HG03175 (cell line): ENCODE results near the gene GAB2.

Experiments used
- ATAC-seq: cut with Tn5 transposase; IDR thresholded peaks from one replicate; pipeline ENCODE4 v1.9.1; 2021; ENCODE audit warnings: mild to moderate bottlenecking, moderate library complexity; ENCODE audit not compliant: unreplicated experiment

GAB2 gene

DNA sequence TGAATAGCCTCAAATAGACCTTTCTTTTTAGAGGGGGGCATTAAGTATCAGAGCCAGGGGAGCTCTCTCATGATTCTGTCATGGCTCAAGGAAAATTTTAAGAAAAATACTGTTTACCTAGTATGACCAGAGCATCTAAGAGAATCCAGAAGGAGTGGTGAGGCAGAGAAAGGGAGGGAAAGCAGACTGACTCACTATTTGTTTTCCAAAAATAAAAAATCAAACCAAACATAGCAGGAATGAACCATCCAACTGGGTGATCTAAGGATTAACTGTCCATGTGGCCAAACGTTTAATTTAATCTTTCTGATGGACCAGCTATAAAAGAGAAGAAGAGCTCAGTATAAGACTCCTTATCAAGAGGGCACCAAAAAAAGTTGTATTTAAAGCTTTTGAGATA is 70.8 kb downstream of the GAB2 start:
- ATAC-seq = no peak

DNA sequence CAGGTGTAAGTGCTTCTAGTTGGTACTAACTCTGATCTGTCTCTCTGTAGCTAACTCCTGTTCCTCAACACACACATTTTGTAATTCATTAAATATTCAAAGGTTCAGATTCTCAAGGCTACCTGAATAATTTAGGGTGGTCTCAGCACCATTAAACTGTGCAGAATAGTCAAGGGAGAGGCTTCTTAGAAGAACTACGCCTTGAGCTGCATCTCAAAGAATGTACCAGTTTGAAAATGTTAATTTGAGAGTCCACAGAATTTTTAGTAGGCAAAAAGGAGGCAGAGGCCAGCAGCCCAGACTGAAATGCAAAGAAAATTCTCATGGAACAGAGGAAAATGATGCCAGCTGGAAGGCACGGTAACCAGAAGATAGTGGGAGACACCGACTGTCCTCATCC is 72.2 kb downstream of the GAB2 start:
- no peak for ATAC-seq

DNA sequence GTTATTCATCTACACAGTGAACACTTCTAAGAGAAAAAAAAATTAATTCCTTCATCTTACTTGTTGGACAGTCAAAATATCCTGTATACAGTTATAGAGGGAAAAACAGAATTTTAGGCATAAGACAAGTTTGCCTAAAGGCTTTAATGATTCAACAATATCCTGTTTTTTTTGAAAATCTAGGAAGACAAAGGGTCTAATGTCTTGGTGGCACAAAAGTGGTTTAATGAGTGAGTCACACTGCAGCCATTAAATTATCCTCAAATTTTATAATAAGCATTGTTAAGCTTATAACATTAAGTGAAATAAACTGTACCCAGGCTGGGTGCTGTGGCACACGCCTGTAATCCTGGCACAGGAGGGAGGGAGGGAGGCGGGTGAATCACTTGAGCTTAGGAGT is 72.9 kb downstream of the GAB2 start:
- no peak for ATAC-seq

DNA sequence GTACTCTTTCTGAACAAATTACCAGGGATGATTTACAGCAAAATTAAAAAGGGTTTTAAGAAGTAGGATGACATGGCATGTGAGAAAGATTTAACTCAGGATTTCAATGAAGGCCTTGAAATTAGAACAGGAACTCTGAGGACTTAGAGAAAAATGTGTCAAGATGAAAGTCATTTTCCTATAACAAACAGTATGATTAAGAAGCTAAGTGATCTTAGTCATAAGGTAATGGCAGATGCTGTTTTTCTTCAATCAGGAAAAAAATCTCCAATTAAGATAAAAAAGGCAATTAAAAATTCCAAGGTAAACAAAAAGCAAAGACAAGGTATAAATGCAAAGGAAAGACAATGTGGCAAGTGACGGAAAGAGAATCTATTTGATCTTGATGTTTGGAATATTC is 73.5 kb downstream of the GAB2 start:
- ATAC-seq = no peak

DNA sequence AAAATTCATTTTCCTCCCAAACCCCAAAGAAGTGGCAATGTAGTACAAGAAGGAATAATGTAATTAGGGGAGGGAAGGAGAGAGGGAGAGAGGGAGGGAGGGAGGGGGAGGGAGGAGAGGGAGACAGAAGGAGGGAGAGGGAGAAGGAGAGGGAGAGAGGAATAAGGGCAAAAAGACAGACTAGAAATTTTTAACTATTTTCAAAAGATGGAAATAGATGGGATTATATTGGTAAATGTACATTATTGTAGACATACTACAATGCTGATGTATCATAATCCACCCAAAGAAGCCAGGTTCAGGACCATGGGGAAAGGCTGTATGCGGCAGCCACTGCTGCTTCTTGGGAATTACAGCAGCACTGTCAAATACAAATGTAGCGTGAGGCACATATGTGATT is 74.3 kb downstream of the GAB2 start:
- ATAC-seq = no peak

DNA sequence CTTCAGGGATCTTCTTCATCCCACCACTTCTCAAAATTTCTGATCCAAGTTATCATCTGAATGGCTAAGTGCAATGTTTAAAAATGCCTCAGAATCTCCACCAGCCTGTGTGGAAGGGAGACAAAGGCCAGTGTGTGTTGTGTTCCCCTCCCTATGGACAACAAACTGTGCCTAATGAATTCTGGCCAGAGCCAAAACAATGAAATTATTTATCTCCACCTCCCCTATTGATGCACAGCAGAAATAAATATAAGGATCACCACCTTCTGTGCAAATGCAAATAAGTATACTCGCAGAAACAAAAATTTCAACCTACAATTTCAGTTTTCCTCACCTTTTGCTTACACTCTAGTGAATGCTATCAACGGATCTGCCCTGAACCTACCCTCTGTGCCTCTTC is 75.8 kb downstream of the GAB2 start:
- ATAC-seq = no peak

DNA sequence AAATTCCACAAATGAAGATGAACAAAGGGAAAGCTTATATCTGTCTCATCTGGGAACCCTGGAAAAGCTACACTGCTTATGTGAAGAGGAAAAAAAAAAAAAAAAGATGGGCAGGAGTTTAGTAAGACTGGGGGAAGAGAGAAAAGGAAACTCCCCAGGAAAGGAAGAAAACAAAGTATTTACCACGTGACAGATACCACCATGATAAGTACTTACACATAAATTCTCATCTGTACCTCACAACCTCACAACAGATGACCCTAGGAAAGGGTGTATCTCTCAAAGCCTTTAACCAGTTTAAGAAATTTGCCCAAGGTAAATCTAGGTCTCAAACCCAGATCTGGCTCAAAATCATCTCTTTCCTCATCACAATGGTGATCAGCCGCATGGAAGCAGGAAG is 77.1 kb downstream of the GAB2 start:
- ATAC-seq = no peak

DNA sequence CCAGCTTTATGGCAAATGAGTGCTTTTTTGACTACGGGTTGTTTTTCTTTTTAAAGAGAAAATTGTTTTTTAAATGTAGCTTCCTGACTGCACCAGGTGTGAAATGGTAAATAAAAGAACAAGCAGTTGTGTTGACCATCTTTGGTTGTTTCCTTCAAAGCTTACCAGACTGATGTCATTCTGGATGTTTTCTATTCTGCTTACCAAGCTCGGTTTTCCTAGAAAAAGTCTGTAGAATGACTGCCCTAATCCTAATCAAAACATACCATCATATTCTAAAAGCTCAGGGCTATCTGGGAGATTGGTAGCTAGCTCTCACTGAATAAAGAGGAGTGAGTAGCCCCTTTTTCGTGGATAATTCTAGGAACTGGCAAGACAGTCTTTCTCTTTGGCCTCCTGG is 77.7 kb downstream of the GAB2 start:
- no peak for ATAC-seq

DNA sequence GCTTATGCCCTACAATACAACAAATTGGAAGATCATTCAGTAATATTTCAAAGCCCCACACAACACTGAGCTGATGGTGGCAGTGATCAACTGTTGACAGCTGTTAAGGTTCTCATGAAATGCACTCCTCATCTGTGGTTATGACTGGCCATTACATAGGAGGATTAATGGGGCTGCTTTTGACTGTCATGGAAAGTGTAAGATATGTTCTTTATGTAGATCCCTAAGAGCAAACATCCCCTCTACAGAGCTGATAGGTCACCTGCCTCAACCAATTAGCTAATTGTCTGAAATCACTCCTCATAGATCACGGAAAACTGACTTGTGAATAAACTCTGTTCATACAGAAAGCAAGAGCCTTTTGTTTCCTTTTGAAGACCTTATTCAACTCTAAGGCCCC is 78.1 kb downstream of the GAB2 start:
- no peak for ATAC-seq

DNA sequence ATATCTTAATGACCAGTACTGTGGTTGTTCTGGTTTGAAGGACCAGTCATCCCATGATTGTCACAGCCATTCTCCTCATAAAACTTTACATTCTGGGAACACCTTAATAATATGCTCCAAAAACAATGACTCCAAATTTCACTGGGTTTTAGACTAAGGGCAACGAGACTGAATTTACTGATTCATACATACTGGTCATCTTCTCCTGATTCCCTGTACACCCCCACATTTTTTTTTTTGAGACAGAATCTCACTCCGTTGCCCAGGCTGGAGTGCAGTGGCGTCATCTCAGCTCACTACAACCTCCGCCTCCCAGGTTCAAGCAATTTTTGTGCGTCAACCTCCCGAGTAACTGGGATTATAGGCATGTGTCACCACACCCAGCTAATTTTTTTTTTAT is 78.9 kb downstream of the GAB2 start:
- no peak for ATAC-seq

DNA sequence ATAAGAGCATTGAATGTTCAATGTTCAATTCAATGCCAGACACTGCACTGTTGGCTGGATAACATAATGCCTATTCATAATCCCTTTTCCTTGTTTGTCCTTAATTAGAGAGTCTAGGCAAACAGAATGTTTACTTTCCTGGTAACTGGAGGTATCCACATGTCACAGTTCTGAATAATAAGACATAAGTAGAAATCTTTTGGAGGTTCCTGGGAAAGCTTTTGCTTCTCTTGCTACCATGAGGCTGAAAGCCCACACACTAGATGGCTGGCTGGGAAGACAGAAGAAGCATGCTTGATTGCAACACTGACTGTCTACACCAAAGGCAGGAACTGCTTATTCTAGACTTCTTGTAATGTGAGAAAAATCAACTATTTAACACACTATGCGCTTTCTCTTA is 79.5 kb downstream of the GAB2 start:
- no peak for ATAC-seq

DNA sequence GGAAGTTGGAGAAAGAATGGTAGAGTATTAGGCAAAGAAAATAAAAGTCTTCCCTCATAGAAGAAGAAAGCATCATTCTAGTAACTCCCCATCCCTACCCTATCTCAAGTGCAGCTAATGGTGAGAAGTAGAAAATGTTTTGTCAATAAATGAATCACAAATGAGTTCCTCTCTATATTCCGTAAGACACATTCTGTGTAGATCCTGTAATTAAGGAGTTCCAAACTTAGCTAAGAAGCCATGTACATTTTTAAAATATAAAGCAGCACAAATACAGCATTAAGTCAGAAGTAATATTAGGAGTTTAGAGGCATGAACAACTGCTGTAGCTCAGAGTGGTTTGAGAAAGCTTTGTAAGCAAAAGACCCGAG is 80.1 kb downstream of the GAB2 start:
- no peak for ATAC-seq

DNA sequence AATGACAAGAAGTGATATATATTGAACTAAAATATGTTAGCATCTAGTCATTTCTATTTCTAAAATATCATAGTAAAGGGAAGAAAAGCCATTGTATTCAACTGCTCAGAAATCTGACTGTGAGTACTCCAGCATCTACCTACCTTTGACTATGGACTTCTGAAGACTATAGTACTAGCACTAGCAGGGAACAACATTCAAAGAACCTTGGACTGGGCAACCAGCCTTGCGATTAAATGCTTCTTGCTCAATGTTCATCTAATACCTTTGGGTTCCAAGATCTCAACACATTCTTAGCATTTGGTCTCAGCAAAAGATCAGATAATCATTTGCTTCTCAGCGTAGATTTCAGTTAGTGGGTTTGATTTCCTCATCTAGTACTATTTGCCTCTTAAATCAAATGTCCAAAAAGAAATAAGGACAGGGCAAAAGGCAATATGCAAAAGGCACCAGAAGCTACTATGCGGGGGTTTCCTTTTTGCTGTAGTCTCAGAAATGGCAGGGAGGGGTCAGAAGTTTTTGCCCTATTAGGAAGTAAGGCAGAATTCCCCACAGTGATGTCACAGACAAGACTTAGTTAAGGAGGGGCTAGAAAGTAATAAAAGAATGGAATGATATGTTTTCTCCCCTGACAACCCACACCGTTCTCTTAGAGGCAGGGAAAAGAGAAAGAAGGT is 80.6 kb downstream of the GAB2 start:
- no peak for ATAC-seq

DNA sequence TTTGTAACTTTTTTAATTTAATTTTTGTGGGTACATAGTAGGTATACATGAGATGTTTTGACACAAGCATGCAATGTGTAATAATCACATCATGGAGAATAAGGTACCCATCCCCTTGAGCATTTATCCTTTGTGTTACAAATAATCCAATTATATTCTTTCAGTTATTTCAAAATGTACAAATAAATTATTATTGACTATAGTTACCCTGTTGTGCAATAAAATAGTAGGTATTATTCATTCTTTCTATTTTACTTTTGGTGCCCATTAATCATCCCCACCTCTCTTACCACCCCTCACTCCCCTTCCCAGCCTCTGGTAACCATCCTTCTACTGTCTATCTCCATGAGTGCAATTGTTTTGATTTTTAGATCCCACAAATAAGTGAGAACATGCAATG is 83.5 kb downstream of the GAB2 start:
- no peak for ATAC-seq

DNA sequence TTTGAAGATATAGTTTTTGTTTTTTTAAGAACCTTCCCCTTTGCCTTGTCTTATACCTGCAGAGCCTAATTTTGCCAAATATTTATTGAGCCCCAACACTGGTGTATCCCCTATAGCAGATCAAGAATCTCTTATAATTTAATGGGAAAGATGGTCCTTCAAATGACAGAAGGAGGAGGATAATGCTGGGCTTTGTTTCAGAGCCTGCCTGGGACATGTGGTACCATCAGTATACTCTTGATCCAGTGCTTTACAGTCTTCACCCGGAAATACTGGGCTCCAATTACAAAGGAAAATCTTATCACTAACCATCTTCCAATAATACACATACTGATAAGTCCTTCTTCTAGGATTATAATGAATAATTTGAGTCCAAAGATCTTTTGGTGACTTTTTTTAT is 84.7 kb downstream of the GAB2 start:
- ATAC-seq = no peak

DNA sequence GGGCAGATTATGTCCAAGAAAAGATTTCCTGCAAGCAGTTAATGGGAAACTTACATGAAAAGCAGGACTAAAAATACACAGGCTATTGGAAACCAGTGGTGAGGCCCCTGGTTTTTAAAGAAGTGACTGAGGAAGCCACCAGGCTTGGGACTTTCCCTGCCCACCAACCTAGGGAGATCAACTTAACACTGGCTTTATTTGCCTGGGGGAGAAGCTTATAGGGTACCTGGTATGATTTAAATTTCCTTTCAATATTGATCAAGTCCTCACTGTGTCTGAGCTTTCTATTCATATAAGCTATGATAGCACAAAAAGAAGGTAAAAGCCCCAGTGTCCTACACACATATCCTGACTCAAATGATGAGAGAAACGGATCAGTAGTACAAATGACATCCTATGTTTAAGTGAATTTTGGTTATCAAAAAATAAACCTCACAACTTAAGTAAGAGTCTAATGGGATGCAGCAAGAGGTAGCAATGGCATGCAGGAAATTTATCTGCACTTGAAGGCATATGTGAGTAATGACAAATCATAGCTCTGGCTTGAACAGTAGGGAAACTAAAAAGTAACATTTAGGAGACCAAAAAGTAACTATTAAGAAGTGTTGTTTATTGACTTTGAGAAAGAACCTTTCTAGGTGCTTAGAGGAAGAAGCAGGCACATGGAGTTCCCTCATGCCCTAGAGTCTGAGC is 85.3 kb downstream of the GAB2 start:
- no peak for ATAC-seq

DNA sequence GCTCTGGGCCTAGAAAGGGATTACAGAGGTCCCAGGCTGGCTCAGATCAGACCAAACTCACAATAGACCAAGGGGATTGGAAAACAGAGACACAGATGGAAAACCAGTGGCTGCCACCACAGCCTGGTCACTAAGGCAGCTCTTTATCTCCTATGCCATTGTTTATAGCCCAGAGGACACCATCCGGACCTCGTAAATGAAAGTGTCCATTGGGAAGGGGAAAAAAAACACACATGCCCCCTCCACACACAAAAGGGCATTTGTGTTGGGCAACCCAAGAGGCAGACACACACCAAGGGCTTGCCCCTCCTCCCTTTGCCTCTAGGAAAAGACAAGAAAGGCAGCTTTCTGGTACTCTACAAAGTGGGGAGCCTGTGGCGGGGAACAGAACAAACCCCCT is 85.9 kb downstream of the GAB2 start:
- ATAC-seq = no peak

DNA sequence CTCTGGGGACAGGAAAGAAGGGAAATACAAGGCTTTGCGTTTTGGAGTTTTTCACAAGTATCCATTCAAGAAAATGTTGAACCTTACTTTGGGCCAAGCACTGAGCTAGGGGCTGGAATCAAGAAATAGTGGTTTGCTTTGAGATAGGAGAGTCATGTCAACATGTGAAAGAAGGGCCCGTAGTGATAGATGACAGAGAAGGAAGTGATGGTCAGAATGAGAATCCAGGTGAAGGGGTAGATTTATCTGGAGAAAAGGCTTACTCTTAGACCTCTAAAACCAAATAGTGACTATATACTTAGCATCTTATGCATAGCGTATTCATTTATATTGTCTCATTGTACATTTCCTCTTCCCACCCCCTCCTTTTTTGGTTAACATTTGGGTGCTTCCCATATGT is 87.3 kb downstream of the GAB2 start:
- ATAC-seq = no peak

DNA sequence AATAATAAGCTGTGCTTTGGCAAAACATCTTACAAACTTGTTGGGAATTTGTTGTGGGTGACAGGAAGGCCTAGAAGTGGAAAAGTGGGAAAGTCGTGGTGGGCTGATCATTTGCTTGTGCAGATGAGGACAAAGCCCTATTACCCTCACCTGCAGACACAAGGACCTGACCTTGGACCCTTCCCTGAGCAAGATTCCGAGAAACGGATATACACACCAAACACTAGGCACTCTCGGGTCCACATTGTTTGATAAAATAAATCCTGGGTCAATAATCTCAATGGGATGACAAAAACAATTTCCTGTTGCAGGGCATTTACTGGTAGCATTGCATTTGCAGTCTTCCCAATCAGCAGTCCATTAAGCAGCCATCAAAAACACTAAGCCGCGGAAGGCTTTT is 89.7 kb downstream of the GAB2 start:
- no peak for ATAC-seq

DNA sequence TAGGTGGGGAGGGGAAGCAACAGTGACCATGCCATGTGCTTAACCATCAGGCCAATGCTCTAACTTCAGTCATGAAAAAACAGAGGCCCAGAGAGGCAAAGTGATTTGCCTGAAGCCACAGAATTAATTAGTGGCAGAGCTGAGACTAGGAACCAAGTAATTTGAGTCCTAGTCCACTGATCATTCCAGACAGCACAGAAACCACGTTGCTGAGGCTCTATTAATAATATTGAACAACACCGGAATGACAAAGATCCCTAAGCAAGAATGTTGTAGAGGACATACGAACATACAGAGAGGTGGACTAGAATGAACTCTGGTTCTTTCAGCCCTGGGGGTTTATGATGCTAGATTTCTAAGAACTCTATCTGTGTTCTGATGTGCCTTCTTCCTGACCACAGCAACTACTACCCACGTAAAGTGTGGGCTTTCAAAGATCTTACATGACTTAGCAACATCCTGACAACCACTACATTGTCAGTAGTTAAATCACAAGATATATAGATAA is 92.3 kb downstream of the GAB2 start:
- no peak for ATAC-seq

DNA sequence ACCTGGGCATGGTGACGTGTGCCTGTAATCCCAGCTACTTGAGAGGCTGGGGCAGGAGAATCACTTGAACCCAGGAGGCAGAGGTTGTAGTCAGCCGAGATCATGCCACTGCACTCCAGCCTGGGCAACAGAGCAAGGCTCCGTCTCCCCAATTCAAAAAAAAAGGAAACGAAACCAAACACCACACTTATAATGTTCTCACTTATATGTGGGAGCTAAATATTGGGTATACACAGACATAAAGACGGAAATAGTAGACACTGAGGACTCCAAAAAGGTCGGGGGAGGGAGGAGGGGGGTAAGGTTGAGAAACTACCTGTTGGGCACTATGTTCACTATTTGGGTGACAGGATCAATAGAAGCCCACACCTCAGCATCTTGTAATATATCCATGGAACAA is 94.3 kb downstream of the GAB2 start:
- no peak for ATAC-seq

DNA sequence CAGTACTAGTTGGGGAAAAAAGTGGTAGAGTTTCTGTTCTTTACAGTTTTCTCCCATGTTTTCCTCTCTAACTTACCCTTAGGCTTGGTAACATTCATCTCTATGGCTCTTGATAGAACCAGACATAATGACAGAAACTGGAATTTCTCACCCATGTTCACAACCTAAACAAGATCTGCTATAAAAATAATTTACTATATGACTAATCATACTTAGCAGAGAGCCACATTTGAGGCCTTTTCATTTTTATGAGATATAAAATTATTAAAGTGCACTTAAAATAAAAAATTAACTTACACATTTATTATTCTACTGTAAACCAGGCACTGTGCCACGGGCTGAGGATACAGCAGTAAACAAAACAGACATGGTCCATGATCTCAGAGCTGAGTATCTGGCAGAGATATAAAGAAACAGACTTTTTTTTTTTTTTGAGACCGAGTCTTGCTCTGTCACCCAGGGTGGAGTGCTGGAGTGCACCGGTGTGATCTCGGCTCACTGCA is 98.1 kb downstream of the GAB2 start:
- ATAC-seq = no peak
